SK-N-SH treated with all-trans-retinoic acid at 6 μM for 48 hours (cell line): ENCODE results near the gene TLE4.

Experiments used
- ARNTL ChIP-seq: fragments of 450-650 bp; formaldehyde crosslinking; IDR thresholded peaks from 2 replicates; pipeline ENCODE4 v1.5.0; 2020; ENCODE audit warnings: low read depth, mild to moderate bottlenecking, moderate library complexity, borderline replicate concordance
- GLIS3 ChIP-seq: fragments of 250-450 bp; sonication (Bioruptor Pico); IDR thresholded peaks from 2 replicates; pipeline ENCODE4 v1.5.0; 2020; ENCODE audit warnings: mild to moderate bottlenecking, moderate library complexity
- RARB ChIP-seq: fragments of 250-450 bp; sonication (Bioruptor Pico); IDR thresholded peaks from 2 replicates; pipeline ENCODE4 v1.8.0; 2021; ENCODE audit warnings: mild to moderate bottlenecking, moderate library complexity
- ZC3H10 ChIP-seq: fragments of 250-450 bp; sonication (Bioruptor Pico); IDR thresholded peaks from 2 replicates; pipeline ENCODE4 v1.5.1; 2021; ENCODE audit warnings: mild to moderate bottlenecking, moderate library complexity
- ZNF565 ChIP-seq: fragments of 450-650 bp; formaldehyde crosslinking; conservative IDR thresholded peaks from 2 replicates; pipeline ENCODE4 v1.5.0; 2020; ENCODE audit warnings: low read depth, mild to moderate bottlenecking, moderate library complexity
- TF ChIP-seq, protein P1 (sequence below): fragments of 250-450 bp; sonication (Bioruptor Pico); IDR thresholded peaks from 2 replicates; pipeline ENCODE4 v1.8.0; 2020; ENCODE audit warnings: mild to moderate bottlenecking, moderate library complexity, borderline replicate concordance

DNA sequence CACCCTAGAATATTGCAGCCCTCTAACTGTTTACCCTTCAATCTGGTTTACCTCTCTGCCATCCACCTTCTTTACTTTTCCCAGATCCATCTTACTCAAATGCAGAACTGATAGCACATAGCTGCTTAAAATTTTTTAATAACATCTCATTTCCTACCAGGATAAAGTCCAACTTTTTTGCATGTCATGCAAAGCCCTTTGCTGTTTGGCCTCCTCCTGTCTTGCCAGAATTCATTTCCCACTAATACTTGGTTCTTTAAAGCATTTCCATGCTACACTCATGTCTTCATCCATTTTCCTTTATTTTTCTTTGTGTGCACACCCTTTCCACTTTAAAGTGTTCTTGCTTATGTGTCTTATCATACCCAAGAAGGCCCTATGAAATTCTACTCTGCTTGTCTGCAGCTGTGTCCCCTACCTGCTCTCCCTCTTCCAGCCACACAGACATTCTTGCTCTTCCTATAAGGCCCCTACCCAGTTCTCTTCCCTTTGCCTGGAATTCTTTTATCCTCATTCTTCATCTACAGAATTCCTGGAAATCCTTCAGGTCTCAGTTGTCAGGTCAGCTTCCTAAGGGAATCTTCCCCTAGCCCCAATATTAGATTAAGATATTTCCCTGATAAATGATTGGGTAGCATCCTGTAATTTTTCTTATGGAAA is 50.3 kb downstream of the TLE4 start:
- TF ChIP-seq ZC3H10 (no peak), GLIS3 (CRISPR knock-in tag) (no peak), ARNTL (CRISPR knock-in tag) (no peak), ZNF565 (CRISPR knock-in tag) (no peak), RARB (CRISPR knock-in tag) (no peak)
- TF ChIP-seq, protein P1, sequence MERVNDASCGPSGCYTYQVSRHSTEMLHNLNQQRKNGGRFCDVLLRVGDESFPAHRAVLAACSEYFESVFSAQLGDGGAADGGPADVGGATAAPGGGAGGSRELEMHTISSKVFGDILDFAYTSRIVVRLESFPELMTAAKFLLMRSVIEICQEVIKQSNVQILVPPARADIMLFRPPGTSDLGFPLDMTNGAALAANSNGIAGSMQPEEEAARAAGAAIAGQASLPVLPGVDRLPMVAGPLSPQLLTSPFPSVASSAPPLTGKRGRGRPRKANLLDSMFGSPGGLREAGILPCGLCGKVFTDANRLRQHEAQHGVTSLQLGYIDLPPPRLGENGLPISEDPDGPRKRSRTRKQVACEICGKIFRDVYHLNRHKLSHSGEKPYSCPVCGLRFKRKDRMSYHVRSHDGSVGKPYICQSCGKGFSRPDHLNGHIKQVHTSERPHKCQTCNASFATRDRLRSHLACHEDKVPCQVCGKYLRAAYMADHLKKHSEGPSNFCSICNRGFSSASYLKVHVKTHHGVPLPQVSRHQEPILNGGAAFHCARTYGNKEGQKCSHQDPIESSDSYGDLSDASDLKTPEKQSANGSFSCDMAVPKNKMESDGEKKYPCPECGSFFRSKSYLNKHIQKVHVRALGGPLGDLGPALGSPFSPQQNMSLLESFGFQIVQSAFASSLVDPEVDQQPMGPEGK (CRISPR knock-in tag), result no peak
